GM18519 (cell line): Measurements from ENCODE around the gene KCNQ1.

Experiments used
- ATAC-seq: cut with Tn5 transposase; IDR thresholded peaks from one replicate; pipeline ENCODE4 v1.9.1; 2021; ENCODE audit warnings: mild to moderate bottlenecking, moderate library complexity; ENCODE audit not compliant: unreplicated experiment, low FRiP score

The KCNQ1 gene

DNA sequence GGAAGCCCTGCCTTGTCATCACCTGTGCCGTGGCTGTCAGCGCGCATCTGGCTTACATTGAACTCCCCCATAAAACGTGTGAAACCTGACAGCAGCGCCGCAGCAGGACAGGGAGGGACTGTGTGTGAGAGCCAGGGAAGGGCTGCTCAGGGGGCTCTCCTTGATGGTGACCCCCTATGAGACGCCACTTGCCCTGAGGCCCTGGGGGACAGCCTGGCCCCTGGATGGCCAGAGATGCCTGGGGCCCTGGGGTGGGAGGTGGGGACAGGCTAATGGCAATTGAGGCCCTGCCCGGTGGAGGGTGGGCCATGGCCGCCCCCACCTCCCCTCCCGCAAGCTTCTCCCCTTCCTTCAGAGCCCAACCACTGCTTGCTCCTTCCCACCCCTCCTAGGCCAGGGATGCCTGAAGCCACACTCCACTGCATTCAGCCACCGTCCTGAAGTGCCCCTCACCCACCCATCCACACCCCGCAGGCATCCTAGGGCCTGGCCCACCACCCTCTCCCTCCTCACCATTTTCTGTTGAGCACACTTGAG, 290.3 kb downstream of the KCNQ1 start:
- ATAC-seq = no peak

DNA sequence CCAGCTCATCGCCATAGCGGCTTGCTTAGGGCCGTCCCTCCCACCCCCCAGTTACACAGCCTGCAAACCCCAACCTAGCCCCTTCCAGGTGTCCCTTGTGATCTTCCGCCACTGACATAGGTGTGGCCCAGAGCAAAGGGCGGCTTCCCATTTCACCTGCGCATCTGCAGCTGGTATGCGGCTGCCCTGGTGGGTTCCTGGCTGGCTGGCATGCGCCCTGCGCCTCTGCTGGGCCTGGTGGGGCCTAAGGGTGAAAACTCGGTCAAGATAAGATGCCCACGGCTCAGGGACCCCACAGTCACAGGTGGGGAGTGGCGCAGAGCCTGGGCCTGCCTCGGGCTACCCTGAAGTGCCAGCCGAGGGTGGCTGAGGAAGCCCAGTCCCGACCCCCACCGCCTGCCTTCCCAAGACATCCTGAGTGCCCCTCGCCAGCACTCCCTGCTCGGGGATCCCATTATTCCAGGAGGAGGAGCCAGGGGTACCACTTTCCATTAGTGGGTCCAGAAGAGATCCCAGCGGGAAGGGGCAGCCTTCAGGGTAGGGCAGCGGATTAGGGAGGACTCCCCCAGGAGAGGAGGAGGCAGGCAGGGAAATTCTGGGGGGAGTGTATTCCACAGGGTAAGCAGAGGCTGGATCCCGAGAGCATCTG, 291.9 kb downstream of the KCNQ1 start:
- no peak for ATAC-seq

DNA sequence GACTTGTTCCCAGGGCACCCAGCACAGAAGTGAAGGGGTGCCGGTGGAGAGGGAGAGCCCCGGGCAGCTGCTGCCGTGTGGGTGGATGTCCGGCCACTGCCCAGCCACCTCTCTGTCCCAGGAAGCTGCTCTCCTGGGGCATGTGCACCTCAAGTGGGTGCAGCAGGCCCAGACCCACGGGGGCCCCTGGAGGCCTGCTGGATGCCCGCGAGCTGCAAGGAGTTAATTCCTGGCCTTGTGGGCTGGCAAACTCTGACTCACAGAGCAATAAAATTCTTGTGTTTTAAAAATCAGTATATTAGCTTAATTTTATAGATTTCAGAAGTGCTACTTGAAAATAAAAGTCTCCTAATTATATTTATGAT, 292.4 kb downstream of the KCNQ1 start:
- ATAC-seq = no peak

DNA sequence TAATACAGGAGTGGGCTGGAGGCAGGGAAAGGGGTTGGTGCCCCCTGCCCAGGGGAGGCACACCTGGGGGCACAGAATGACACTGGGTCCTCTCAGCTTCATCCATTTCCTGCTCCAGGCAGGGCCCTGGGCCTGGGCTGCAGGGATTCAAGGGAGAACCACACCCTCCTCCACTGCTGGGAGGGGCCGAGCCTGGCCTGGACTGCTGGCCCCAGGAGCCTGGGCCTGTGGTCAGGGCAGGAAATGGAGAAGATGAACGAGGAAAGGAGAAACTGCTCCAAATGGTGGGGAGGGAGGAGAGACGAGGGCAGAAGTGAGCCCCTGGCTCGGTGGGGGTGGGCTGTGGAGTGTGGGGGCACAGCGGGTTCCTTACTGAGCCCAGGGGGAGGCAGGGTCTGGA, 293.1 kb downstream of the KCNQ1 start:
- ATAC-seq = no peak

DNA sequence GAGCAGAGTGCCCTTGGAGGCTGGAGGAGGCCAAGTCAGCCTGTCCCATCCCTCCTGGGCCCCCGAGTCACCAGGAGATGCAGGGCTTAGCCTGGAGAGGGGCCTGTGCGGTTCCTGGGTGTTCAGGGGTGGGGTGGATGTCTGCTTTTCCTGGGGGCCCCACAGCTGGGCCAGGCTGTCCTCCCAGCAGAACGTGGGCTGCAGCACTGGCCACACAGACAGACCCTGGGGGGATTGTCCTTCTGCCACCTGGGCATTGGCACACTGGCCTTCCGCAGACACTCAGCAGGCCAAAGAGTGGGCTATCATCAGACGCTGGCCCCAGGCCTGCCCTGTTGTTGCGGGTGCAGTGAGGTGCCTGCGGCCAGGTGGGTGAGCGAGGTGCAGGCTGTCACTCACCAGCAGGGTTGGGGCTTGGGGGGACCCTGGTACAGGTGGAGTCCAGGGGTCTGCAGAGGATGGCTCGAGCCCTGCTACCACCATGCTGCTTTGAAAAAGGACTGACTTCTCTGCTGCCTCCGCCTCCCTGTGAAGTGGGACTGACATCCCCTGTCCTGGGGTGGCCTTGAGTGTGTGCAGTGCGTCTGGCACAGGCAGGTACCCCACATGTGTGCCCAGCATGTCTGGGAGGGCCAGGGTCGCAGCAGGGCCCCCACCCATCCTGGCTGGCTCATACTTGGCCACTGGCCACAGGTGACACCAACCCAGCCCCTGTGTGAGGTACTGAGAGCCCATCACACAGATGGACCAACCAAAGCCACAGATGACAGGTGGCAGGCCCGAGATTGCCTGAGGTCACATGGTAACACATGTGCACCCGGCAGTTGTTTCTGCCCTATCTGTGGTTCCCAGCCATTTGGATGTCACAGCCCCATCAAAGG, 294.0 kb downstream of the KCNQ1 start:
- ATAC-seq = no peak

DNA sequence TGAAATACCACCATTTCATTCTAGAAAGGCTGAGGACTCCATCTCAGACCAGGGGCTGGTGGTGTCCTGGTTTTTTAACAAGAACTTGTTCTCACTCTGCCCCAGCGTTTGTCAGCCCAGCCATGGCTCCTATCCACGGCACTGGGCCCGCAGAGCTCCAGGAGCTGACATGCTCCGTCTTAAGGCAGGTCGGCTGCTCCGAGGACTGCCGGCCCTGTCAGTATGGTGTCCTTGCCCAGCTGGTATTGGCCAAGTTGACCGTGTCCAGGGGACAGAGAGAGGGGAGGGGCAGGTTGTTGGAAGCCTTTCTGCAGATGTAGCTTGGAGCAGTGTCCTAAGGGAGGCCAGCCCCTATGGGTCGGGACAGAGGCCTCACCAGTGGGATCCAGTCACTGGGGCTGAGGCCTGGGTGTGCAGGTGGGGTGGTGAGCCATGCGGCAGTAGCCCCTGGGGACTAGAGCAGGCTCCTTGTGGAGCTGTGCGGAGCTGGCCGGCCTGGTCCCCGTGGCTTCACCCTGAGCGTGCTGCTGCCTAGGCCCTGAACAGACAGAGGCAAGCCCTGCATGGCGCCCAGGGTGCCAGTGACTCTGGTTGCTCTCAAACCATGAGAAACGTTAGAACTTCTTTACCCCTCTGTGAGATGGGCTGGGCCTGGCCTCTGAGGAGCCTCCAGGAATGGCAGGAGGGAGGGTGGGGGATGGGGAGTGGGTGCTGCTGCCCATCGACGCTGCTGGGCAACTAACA, 294.9 kb downstream of the KCNQ1 start:
- no peak for ATAC-seq

DNA sequence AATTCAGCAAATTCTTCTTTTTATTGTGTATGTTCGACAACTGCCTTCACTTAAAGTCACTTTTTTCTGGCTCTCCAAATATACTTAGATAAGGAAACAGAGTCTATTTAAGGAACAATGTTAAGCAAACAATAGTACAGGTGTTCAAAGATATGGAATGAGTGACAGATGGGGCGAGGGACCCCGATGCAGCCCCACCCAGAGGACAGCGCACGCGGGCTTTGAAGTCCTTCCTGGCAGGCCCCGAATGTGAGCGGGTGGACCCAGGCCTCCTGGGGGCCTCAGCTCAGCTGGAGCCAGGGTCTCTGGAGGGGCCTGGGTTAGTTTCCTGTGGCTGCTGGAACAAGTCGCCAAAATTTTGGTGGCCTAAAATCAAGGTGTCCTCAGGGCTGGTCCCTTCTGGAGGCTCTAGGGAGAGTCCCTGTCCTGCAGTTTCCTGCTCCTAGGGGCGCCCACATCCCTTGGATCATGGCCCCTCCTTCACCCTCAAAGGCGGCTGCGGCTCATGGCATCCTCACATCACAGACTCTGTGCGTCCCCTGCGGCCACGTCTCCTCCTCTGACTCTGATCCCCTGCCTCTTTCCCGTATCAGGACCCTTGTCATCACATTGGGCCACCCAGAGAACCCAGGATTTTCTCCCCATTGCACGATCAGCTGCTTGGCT, 295.6 kb downstream of the KCNQ1 start:
- ATAC-seq = no peak

DNA sequence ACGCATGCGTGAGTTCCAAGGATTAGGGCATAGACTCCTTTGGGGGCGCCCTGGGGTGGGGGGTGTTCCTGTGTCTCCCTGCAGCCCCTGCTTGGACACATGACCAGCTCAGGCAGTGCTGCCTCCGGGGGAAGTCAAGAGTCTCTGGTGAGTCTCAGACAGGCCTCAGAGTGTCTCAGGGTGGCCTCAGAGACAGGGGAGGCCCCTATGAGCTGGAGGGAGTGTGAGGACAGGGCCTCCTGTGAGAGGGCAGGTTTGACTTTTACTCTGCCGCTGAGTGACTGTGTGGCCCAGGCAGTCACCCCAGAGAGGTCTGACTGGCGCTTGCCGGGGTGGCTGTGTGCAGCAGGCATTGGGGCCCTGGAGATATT, 296.2 kb downstream of the KCNQ1 start:
- no peak for ATAC-seq

DNA sequence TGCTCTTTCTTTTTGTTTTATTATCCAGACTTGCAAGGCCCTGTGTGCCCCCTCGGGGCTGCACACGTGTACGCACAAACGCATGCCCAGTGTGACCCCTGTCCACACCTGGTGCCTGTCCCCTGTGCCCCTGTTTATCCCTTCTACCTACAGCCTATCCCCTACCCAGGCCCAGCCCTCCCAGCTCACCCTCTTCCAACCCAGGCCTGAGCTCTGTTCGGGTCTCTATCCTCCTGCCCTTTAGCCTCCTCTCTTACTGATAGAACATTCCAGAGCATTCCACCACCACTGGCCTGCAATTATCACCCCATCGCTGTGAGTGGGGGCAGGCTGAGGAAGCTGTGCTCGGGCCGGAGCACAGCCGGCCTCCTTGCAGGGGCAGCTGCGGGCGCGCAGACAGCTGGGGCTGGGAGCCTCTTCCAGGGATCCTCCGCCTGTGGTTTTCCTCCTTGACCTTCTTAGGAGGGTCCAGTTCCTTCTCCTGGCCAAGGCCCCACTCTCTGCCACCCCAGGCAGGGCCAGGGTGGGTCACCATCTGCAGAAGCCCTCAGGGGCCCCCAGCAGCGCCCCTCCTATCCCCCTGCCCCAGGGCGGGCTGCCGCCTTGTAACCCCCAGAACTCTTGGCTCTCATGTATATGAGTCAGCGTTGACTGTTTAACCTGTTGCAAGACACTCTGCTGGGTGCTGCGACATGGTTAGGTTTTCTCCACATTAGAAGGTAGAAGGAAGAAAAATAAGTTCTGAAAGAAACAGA, 296.7 kb downstream of the KCNQ1 start:
- ATAC-seq = no peak

DNA sequence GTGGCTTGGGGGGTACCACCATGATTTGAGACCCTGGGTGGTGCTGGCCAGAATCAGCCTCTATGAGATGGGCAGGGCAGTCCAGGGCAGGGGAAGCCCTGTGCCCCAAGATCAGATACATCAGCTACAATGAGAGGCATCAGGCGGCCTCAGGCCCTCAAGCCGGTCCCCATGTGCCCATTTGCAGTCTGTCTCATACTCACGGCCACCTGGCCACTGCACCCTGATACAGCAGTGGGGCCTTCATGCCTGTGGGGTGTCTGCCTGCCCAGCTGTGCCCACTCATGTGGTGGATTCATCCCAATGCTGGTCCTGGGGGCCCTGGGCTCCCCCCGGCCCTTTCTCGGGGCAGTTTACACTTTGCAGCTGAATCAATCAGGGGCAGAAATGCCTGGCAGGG, 297.4 kb downstream of the KCNQ1 start:
- no peak for ATAC-seq

DNA sequence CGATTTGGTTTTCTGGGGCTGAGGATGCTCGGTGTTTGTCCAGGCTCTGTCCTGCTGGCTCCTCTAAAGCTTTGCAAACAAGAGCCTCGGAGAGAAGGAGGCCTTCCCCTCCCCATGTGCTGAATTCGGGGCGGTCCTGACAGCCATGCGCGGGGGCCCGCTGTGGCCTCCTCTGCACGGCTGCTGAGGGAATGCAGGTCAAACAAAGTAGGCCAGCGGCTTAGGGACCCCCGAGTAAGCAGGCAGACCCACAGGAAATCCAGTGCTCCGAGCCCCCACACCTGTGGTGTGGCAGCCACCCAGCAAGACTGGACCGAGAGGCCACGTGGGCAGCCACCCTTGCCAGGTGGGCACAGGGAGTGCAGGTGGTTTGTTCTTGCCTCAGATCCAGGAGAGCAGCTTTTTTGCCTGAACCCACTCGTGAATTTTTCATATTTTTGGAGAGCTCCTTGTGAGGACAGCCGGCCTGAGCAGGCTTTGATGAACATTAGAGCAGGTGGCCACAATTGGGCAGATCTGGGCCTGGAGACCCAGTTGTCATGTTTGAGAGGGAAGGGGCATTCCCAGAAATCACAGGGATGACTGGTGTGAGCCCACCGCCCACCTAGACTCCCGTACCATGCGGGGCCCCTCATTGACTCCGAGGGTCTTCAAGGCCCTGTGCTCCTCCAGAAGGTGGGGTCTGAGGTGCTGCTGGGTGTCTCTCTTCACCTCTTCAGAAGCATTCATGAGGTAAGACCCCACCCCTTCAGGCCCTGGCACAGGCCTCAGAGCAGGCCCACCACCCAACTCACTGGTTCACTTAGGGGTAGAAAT, 298.0 kb downstream of the KCNQ1 start:
- no peak for ATAC-seq

DNA sequence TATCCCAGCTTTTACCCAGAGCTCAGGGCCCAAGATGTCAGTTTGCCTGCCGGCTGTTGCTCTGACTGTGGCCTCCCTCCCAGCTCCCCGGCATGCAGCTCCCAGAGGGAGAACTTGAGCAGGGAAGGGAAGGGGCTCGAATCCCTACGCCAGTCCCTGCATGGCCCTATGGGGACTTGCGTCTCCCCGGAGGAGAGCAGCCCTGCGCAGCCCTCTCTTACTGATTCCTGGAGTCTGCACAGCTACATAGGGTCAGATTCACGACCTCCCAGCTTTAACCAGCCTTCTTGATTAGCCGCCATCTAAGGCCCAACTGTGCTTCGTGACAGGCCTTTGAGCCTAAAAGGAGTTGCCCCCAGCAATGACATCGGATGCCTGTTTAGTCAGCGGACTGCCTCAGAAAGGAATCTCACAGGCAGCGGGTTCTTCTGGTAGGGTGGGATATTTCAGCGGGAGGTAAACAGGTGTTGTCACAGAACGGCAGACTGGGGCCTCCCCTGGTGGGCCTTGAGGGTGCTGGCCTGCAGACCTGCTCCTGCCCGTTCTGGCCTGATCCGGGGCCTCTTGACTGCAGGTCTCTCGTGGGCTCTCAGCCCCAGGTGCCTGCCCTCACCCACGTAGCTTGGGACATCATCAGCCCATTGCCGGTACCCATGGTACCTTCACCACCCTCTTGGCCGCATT, 298.8 kb downstream of the KCNQ1 start:
- ATAC-seq = no peak

DNA sequence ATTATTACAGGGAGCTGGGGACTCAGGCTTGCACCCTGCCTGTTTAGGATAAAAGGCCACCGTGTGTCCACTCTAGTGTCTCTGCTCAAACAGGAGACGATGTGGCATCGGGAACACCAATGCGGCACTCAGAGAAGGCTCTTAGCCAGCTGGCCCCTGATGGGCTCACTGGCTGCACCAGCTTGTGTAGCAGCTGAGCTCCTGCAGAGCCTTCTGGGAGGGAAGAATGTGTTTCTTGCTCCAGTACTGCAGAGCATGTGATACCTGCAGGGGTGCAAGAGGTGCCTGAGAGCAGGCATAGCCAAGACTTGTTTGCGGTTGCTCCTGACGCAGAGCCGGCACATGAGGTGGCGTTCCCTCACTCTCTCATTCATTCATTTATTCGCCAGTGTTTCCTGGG, 299.4 kb downstream of the KCNQ1 start:
- ATAC-seq = no peak

DNA sequence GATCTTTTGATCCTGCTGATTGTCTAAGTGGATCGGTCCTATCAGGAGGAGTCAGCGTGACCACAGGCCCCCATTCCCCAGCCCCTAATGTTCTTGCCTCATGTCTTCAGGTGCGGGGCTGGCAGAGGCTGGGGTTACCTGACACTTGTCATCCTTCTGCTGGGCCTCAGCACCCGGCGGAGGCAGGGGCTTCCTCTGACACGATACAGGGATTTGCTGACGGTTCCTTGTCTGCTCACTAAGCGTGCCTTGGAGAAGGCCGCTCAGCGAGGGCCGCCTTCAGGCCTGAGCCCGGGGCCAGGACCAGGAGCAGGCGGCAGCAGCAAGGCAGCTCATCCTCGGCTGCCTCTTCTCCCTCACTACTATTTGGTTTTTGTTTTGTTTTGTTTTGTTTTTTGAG, 300.7 kb downstream of the KCNQ1 start:
- ATAC-seq = no peak

DNA sequence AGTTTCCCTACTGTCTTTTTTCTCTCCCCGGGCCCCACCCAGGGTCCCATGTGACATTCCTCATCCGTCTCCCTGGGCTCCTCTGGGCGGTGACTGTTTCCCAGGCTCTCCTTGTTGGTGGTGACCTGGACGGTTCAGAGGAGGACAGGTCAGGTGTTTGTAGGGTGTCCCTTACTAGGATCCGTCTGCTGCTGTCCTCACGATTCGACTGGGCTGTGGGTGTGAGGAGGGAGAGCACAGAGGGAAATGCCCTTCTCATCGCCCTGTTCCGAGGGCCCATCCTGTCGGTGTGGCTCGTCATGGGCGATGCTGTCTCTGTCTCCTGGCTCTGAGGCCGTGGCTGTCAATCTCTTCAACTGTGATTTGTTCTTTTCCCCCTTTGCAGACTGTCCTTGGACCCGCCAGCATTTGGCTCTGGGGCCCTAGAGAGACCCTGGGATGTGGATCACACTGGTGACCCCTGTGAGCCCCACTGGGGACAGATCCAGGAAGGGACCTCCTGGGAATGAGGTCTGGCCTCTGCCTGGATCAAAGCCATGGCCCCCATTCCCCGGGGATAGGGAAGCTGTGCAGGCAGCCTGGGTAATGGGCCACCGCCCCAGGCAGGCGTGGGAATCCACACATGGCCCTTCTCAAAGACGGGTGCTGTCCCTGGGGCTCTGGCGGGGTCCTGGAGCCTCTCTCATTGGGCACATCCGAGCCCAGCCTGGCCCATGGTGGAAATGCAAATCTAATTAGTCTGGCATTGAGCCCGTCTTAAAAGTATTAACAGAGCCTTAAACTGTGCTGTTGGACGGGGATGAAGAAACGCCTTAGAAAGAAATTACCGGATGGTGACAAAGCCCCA, 301.8 kb downstream of the KCNQ1 start:
- ATAC-seq = no peak

DNA sequence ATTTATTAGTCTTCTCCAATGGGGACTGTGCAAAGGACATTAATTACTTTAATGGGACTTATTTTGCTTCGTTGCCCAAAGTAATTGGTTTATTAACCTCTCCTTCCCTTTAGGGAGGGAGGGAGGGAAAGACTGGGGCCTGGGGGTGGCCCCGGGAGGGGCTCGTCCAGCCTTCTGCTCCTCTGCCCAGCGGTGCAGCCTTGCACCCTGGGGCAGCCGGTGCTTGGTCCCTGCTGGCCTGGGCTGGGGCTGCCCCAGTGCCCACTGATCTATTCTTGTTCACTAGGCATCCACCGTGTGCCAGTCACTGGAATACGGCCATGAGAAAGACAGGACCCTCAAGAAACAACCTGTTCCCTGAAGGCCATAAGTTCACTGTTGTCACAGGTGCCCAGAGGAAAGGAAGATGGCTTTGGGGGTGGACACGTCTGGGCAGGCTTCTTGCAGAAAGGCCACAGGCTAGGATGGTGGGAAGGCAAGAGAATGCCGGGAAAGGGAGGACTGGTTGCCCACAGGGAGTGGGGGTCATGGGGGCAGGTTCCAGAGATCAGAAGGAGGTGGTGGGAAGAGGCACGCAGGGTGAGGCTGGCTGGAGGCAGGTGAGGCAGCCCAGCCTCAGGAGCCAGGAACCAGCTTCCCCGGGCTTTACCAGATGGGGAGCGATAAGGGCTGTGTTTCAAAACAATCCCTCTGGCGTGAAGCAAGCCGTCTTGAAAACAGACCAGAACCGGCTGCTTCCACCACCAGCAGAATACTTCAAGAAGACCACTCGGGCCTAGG, 302.6 kb downstream of the KCNQ1 start:
- ATAC-seq = no peak
